GF-D8 (cell line): Measurements from ENCODE around the gene MANBA.
"Not testable (repeated sequence)": the region's sequence is repeated elsewhere in the genome, so short reads cannot be mapped to it uniquely, and the experiment has no call there.

Experiments
- DNase-seq: peaks from one replicate; lab custom pipeline; 2025; lab: John Stamatoyannopoulos, UW

MANBA gene

DNA sequence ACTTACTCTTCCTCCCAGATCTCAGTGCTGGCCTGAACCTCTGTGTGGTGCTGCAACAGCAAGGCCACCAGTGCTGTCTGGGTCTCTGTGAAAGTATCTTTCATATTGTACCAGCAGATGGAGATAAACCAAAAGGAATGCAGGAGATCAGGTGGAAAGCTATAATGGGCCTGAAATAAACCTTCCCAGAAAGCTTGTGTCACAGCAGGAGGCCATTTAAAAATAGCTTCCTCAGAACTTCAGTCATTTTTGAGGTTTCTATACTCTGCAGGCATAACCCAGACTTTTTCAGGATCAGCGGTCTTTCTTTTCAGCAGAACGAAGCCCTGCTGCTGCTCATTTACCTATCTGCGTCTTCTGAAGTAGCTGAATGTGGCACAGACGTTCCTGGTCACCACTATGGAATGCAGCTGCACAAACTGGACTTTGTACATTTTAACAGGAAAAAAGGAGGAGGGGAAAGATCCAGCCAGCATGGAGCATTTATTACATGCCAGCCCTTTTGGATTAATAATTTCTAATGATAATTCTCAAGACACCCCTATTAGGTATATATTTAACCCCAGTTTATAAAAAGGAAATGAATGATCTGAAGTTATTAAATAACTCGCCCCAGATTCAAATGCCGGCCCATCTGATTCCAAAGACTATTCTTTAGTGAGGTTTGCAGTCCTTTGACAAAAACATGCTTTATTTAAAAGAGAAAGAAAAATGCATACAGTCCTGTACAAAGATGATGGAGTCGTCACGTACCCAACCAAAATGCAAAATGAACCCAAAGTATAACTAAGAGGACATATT lies 139.9 kb downstream of the MANBA start:
- DNase-seq = peak; percentile 7

GRCh38 chr4:102619776-102620631 lies 140.8 kb downstream of the MANBA start:
- DNase-seq = not testable (repeated sequence)

DNA sequence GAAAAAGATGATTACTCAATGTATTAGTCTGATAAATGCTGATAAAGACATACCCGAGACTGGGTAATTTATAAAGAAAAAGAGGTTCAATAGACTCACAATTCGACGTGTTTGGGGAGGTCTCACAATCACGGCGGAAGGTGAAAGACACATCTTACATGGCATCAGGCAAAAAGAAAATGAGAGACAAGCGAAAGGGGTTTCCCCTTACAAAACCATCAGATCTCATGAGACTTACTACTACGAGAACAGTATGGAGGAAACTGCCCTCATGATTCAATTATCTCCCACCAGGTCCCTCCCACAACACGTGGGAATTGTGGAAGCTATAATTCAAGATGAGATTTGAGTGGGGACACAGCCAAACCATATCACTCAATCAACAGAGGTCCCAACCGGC lies 141.7 kb downstream of the MANBA start:
- not testable (repeated sequence) for DNase-seq

GRCh38 chr4:102616636-102617035 lies 144.1 kb downstream of the MANBA start:
- DNase-seq = no peak

GRCh38 chr4:102614801-102615200 lies 146.0 kb downstream of the MANBA start:
- DNase-seq = no peak

DNA sequence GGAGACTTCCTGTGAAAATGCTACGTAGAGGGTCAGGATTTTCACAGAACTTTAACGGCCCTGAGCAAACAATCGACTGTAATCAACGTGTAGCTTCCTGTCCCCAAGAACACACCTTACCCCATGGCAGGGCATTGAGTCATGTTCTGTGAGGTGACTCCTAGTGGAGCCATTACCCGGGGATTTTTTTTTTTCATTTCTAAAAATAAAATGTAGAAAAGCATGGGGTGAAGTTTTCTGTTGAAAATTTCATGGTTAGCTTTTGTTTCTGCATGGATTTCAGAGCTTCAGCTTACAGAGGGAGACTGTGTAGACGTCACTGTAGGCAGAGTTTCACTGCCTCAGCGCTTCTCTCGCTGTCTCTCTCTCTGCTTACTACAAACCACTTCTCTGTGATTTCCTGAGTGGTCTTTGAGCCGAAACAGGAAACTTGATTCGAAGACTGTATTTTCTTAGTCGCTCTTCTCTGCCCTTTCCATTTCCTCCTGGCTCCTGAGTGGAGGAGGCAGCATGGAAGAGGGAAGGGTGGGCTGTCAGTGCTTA lies 147.9 kb downstream of the MANBA start:
- no peak for DNase-seq

GRCh38 chr4:102612210-102612609 lies 148.6 kb downstream of the MANBA start:
- DNase-seq = no peak

DNA sequence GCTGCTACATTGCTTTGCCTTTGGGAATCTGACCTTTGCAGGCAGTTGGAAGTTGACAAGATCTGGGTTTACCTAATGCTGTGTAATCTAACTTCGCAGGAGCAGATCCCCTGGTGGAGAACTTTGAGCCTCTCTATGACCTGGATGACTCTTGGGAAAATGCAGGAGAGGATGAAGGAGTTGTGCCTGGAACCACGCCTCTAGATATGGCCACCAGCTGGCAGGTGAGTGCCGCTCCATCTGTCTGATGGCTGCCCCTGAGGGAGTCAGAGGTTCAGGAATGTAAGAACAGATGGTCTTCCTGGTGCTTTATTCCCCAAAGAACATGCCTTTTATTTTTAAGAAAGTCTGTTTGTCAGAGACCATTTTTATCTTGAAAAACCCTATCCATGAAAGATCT lies 150.3 kb downstream of the MANBA start:
- DNase-seq = no peak

DNA sequence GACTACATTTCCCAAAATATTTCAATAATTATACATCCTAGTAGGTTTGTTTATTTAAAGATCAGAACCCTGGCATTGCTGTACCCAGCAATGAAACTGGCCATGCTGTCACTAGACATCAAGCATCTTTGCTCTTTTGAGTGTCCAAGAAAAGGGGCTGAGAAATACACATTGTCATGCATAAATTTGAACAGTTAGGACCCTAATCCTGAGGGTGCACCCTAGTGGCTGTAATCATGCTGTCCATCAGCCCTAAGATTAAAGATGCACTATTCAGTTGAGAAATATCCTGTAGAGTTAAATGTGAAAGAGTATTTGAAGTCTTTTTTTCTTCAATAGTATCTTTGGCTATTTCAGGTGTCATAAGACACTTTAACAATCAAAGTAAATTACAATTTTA lies 150.8 kb downstream of the MANBA start:
- DNase-seq = no peak

DNA sequence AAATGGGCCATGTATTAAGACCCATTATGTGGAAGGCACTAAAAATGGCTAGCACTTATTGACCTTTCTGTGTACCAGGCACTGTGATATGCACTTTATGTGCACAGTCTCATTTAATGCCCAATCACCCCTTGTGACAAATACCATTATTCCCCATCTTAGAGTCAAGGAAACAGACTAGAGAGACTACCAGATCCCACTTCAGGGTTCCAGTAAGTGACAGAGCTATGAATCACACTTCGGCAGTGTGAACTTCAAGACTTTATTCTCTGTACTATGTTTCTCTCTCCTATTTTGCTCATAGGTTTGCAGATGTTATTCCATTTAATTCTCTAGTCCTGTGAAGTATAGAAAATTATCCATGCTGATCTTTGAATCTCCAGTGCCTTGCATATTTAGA lies 152.6 kb downstream of the MANBA start:
- DNase-seq = no peak

DNA sequence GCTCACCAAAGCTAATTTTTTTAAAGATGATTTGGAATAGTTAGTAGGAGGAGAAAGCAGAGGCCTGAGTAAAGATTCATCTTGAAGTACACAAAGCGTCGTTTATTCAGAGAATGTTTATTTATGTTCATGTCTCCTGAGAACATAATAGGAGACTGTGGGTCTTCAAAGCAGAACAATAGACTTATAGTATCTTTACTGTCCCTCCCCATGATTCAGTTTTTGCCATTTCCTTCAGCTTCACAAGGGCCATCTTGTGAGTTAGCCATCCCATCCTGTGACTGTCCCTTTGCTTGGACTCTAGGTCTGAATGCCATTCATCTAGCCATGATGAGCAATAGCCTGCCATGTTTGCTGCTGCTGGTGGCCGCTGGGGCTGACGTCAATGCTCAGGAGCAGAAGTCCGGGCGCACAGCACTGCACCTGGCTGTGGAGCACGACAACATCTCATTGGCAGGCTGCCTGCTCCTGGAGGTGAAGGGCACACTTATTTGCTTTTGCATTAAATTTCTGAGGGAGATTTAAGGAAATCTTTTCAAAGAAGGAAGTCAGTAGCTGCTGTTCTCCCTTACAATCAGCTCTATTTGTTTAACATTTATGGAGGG lies 153.8 kb downstream of the MANBA start:
- no peak for DNase-seq

- DNase-seq = no peak
These were observed 154.5 kb downstream of the MANBA start for GRCh38 chr4:102606261-102606660.

- no peak for DNase-seq
These were observed 156.4 kb downstream of the MANBA start for GRCh38 chr4:102604222-102604940.

DNA sequence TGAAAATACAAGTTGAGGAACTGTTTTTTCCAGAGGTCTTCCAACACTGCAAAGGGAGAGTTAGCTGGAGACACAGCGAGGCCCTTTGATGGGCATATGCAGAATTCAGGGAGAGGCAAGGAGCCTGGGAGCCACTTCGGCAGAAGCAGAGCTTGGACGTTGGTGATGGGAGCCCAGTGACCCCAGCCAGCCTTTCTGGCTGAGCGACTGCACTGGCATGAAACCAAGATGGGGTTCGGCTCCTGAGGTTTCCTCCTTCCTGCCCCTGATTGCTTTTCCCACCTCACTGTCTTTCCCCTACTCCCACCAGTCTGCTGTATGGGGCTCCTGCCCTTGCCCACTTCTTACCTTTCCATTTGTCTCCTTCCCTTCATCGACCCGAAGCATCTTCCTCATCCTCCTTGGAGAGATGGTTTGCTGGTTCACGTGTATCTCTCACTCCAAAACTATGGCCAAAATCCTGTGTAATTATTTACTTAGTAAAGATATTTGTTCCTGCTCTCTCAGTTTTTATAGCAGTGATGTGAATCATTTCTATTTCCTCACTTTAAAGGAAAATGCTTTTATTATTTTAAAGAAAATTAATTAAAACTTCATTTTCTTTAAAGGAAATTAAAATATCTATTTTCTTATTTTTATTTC lies 159.1 kb downstream of the MANBA start:
- DNase-seq = no peak

GRCh38 chr4:102600689-102601088 lies 160.1 kb downstream of the MANBA start:
- no peak for DNase-seq

DNA sequence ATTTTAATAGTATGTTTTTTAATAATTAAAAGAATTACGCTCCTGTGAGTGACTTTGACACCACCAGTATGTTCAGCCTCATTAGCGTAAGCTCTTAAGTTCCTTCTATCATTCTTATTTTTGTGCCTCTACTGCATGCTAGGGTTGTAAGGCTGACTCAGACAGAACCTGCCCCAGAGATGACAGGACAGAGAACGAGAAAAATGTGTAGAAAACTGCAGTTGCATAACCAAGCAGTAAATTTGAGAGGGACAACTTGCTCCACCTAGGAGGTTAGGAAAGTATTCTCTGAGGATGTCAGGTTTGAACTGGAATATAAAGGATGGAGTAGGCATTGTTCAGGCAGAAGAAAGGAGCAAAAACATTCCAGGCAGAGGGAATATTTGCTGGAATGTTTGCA lies 160.9 kb downstream of the MANBA start:
- DNase-seq = no peak

DNA sequence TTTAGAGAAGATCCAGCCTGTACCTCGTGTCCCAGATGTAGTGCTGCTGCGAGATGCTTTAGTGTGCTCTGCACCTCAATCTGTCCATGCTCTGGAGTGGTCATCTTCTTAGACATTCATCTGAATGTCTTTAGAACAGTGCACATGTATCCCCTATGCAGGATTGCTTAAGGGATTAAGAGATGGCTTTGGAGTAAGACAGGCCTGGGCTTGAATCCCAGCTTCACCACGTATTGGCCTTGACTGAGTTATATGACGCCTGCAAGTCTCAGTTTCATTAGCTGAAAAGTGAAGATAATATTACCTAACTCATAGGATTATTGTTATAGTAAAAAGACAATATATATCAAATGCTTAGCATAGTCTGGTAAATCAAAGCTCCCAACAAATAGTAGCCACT lies 161.3 kb downstream of the MANBA start:
- DNase-seq = no peak

DNA sequence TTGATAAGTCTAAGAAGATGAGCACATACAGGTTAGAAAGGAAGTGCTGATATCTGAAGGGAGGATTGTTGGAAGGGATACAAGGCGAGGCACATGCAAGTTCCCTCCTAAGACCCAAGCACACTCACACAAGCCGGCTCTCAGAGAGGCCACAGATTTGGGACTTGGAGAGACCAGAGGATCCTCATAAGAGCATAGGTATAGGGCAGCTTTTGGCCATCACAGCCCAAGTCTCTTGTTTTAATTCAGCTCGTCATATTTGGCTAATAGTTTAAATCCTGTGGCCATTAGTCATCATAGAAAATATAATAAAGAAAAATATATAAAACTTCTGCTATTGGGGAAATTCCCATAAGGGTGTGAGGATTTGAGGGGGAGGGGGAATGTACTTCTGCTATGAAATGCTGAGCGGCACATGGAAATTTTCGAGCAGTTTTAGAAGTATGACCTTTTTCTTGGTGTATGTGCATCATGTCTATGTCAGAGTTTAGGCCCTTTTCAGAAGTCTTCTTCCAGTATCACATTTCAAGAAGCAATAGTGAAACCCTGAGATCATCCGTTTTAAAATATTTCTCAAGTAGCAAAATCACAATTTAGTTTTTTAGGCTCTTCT lies 161.9 kb downstream of the MANBA start:
- no peak for DNase-seq

DNA sequence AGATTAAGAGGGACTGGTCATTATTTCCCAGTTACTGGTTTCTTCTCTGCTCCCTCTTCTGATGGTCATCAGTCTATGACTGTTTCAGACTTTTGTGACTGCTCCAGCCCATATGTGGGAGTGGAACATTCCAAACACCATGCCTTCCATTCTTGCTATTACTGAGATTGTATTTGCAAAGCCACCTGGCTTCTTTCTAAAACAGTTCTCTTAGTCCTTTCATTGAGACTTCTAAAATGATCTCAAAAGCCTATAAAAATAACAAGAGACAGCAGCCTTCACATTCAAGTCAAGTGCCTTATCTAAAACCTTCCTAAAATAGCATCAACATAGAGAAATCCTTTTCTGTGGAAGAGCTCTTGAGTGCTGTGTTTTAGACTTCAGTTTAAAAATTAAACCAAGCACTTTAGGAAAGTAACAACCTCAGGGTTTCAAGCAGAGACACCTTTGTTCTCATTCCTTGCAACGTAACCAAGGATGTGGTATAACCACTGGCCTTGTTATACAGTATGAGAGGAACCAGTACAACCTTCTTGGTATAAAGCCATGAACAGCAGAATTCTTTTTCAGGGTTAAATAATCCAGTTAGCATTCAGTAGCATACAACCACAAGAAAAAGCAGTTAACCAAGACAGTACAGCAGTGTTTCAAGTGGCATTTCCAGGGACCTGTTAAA lies 162.5 kb downstream of the MANBA start:
- DNase-seq = no peak

DNA sequence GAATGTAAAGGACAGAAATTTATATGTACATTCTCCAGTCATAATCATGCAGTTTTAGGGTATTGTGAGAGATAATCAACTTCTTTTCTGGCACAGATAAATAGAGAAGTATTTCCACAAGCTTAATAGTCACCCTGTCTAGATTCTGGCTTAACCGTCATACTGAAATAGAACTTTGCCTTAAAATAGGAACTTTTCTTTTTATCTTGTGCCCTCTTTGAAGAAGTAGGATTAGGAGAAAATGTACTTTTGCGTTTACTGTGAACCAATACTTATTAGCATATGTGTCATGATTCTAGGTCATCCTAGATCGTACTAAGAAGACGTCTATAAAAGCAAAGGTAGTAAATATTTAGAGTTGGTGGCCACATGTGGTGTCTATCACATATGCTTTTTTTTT lies 164.2 kb downstream of the MANBA start:
- no peak for DNase-seq
